T follicular helper cell (primary cell): ENCODE data around the gene AMIGO1.

Source experiments
- DNase-seq: peaks from one replicate; pipeline ENCODE4 v3.0.0-alpha.2; 2020; ENCODE audit warnings: low read depth

Gene AMIGO1

GRCh38 chr1:109532365-109533136 is 23.0 kb upstream of the AMIGO1 start:
- DNase-seq: peak; percentile 84

GRCh38 chr1:109531826-109532364 is 22.4 kb upstream of the AMIGO1 start:
- no peak for DNase-seq

DNA sequence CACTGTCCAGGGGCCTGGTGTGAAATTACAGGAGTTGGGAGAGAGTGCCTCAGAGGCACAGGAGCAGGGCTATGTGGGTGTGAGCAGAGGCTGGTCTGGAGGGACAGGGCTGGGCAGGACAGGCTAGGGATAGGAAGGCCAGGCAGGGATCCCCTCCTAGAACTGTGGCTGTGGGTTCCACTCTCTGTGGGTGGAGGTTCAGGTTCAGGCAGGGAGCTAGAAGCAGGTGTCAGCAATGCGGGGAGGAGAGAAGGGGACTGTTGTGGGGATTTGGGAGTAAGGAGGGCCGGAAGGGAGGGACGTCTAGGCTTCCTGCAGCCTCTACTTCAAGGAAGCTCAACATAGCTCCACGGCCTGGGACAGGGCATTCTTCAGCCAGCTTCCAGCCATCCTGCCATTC is 21.9 kb upstream of the AMIGO1 start:
- no peak for DNase-seq

GRCh38 chr1:109530457-109531087 is 21.0 kb upstream of the AMIGO1 start:
- DNase-seq: no peak

DNA sequence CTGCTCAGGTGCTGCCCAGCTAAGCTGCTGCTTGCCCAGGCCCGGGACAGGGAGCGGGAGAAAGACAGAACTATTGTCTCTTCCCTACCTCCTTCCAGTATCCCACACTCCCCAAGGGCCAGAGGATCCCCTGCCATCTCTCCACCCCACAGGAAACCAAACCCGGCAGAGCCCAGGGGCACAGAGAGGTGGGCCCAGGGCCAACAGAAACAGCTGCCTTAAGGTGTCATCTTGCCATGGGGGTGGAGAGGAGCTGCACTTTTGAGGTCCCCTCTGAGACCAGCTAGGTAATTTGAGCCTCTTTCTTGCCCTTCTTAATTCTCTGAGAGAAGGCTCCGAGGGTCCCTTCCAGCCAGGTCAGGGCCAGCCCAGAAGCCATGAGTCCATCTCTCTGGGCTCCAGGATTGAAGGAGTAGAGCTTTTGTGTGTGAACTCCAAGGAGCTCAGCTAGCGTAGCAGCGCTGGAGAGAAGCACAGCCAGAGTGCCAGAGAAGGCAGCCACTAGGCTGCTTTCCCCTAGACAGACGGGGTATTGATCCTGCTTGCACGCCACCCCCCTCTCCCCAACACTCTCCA is 20.4 kb upstream of the AMIGO1 start:
- no peak for DNase-seq

GRCh38 chr1:109528712-109529111 is 19.2 kb upstream of the AMIGO1 start:
- DNase-seq: no peak

DNA sequence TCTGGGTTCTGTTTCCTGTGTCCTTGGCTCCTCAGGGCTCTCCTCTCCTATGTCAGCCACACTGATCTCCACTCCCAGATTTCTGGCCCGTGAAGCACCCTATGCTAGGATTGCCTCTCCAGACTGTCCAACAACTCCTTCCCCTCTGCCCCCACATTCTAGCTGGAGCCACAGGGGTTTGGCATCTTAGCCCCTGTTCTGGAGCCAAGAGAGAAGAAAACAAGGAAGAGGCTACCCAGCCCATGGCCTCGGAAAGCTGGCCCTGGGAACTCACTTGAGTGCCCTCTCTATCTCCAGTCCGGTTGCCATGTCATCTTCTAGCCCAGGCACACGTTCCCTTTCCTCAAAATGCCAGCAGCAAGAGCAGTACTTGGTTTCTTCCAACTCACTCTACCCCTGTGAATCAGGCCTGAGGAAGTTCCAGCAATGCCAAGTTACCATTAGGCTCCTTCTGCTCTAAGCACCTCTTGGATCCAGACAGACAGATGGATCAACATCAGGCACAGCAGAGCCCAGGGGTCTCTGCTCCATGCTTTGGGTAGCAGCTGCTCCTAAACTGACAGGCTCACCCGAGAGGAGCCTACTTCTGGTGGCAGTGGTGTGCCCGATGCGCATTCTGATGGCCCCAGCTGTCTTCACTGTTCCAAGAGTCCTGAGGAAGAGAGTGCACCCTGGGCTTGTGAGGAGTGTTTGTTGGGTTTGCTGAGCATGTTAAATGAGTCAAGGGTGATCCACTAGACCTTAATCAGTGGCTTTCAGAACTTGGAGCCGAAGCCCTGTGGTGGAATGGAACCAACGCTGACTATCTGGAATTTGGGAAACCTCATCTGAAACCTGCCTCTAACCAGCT is 18.5 kb upstream of the AMIGO1 start:
- no peak for DNase-seq

DNA sequence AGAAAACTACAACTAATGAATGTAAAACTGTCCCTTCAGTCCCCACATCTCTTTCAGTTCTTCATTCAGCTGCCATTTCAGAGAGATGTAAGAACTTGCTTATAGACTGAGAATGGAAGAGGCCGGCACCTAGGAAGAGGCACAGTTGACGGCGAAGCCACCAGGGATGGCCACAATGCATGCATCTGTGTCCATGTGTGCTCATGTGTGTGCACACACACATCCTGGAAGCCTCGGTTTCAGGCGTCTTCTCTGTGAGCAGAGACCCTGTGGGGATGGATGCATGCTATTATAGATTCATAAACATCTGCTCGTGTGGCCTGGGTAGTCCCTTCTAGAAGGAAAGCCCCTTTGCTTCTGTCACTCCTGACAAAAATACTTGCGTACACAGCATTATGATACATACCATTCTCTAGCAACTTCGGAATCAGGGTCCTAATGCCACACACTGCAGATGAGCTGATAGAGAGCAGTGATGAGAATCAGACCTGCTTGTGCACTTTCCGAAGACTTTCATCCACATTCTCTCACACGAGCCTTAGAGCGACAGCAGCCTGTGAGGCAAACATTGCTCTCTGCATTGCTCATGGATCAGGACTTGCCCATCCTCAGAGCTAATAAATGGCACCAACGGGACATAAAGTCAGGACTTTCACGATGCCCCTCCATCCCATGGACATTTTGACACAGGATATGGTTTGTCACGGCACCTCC is 17.7 kb upstream of the AMIGO1 start:
- DNase-seq: no peak

DNA sequence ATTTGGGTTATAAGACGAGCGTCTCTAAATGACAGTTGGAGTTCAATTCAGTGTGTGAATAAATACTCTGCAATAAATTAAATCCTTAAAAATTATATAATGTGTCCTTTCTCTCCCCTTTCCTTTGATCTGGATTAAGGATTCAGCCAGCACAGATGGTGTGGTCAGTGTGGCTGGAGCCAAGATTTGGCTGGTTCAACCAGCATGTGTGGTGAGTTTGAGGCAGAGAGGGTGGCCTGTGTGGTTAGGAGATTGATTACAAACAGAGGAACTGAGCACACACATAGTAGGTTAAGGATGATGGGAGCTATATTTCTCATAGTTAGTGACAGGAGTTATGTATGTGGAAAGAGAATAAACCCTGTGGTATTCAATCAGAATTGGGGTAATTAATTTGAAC is 14.2 kb upstream of the AMIGO1 start:
- DNase-seq: no peak

DNA sequence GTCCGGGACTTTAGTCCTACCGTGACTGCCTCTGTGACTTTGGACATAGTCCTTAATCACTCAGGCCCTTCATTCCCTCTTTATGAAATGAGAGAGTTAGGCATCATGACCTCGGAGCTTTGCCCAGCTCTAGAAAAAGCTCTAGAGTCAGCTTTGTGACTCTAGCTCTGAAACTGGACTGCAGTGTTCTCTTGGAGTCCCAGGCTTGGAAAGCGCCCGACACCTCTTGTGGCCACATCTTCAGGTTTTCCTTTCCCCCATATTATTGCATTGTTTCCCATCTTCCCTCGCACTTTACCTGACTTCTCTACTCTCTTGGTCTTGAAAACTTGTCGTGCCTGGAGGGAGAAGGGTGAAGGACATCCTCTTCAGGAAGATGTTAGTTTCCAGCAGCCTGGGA is 12.5 kb upstream of the AMIGO1 start:
- no peak for DNase-seq

DNA sequence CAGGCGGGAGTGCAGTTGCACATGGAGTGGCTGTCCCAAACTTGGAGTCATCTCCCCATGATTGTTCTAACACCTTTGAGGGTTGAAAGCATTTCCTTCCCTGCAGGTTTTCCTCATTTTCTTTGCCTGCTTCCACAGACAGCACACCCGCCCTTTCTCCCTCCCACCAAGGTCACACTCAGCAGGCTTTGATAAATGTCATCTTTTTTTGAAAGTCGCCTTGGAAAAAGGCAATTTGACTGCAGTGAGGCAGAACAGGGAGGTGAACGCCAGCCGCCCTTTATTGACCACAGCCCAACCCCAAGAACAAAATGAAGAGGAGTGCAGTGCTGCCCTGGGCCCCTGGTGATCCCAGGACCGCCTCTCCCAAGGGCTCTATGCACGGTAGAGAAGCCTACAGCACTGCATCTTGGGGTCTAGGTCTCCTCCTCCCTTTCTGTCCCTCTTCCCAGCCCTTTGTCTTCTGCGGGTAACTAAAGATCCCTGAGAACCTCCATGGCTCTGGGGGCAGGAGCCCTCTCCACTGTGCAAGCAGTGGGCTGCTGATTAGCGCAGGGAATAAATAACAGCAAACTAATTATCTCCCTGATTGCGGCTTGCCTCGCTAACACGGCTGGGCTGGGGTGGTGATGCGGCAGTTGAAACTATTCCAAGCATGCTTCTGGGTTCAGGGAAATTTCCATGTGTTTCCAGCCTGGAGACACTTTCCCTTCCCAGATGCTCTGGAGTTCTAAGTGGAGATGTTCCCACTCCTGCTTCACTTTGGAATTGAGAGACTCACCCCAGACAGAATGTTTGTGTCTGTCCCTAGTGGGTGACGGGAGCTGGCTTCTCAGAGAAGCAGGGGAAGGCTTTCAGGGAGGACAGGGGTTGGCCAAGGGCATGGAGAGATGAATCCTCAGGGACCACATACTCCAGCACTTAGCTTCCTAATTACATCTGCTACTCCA is 11.8 kb upstream of the AMIGO1 start:
- no peak for DNase-seq

GRCh38 chr1:109517337-109517736 is 7.8 kb upstream of the AMIGO1 start:
- DNase-seq: no peak

GRCh38 chr1:109516872-109517271 is 7.3 kb upstream of the AMIGO1 start:
- no peak for DNase-seq

DNA sequence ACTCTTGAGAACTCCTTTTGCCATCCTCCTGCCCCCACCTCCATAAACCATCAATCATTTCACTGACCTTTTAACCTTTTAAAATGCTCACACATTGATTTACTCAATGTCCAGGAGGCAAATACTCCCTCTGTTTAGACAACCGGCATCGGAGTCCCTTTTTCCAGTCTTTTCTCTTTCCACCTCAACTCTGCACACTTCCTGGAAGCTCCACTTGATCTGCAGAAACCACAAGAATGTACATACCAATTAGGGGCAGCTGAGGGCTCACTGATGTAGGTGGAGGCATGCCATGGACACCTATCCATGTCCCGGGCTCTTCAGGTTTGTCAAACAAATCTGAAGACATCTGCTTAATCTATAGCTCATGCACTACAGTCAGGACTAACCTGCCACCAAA is 5.3 kb upstream of the AMIGO1 start:
- DNase-seq: no peak

- no peak for DNase-seq
These were observed 3.7 kb upstream of the AMIGO1 start for GRCh38 chr1:109513110-109513710.

- DNase-seq: no peak
These were observed 703 bp downstream of the AMIGO1 start for GRCh38 chr1:109508873-109509175.

DNA sequence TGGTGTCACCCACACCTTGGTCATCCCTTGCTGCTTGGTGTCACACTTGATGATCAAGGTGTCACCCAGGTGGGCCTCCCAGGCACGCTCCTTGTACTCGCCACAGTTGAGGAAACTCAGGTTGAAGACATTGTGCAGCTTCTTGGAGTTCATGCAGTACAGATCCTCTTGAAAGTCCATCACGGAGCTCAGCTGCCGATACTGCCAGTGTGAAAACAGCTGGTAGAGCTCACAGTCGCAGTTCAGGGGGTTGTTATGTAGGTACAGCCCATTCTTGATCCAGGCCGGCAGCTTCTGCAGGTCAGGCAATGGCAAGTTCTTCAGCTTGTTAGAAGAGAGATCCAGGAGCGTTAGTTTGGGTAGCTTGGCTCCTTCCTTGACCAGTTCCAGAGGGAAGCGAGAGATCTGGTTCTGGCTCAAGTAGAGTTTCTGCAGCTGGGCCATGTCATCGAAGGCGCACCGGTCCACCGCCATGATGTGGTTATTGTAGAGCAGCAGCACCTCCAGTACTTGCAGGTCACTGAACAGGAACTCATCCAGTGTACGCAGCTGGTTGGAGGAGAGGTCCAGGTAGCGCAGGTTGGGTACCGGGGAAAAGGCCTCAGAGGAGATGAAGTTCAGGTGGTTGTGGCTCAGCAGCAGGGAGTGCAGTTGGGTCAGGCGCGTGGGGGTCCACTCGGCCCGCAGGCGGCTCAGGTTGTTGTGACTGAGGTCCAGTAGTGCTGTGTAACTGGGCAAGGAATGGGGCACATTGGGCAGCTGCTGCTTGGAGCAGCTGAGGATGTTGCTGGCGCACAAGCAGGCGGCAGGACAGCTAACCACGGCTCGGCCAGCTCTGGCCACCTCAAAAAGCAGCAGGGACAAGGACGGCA is 1.3 kb downstream of the AMIGO1 start:
- no peak for DNase-seq

- DNase-seq: no peak
These were observed 4.6 kb downstream of the AMIGO1 start for GRCh38 chr1:109504974-109505373.

DNA sequence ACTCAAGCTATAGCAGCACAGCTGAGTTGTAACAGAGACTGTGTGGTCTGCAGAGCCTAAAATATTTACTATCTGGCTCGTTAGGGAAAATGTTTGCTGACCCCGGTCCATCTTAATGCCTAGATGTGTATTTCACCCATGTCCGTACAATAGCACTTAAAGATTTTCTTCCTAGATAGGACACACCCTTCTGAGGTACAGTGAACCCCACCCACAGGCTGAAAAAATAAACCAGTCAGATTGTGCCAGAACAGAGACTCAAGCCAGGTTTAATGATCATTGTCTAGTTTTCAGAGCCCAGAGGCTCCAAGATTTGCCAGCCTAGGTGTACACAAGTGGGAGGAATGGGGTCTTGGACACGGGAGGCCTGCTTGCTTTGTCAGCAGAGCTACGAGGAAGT is 5.6 kb downstream of the AMIGO1 start:
- no peak for DNase-seq
